HG03439 (cell line): ENCODE measurements around the gene EDIL3.
"Not testable (repeated sequence)": the region's sequence is repeated elsewhere in the genome, so short reads cannot be mapped to it uniquely, and the experiment has no call there.

Experiments used
- ATAC-seq: cut with Tn5 transposase; IDR thresholded peaks from one replicate; pipeline ENCODE4 v1.9.1; 2021; ENCODE audit warnings: mild to moderate bottlenecking, moderate library complexity; ENCODE audit not compliant: unreplicated experiment

Gene EDIL3

DNA sequence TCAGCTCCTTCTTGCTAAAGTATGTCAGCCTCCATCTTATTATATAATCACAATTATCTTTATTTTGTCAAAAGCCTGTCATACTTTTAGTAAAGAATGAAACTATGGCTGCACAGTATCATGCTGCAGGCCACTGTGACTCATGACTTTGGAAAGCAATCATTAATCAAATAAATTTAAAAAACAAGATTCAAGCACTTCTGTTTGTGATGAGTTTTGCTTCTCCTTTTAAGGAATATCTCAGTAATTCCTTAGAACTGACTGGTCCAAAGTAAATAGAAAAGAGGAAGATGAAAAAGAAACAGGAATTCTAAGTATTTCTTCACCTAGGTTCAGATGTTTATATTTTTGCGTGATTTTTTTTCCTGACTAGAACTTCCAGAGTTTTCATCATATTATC is 83.1 kb downstream of the EDIL3 start:
- ATAC-seq, result no peak

DNA sequence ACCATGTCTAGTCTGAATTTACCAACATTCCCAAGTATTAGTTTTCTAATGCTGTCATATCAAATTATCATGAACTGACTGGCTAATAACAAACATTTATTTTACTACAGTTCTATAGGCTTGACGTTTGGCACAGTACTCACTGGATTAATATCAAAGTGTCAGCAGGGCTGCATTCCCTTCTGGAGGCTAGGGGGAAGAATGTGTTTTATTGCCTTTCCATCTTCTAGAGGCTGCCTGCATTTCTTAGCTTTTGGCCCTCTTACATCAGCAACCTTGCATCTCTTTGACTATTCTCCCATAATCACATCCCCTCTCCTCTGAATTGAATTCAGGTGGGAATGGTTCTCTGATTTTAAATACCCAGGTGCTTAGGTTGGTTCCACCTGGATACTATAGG is 84.7 kb downstream of the EDIL3 start:
- ATAC-seq, result no peak

GRCh38 chr5:84298628-84299027 is 86.1 kb downstream of the EDIL3 start:
- ATAC-seq, result no peak

DNA sequence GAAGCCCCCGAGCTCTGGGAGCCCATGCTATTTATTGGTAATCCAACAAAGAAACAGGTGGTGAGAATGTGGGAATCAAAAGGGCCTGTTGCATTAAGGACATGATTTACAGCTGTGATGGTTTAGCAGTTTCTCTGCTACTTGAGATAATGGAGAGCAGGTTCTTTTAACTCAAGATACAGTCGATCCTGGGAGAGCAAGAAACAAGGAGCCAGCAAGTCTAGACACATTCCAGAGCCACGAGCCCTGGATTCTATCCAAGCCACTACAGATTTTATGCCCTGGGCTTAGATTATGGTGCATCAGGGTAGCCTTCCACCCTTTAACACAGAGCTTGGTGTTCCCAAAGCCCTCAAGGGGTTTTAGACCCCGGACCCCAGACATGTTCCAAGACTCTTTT is 87.0 kb downstream of the EDIL3 start:
- not testable (repeated sequence) for ATAC-seq

GRCh38 chr5:84292788-84293653 is 91.7 kb downstream of the EDIL3 start:
- no peak for ATAC-seq

GRCh38 chr5:84292000-84292642 is 92.6 kb downstream of the EDIL3 start:
- ATAC-seq, result no peak

DNA sequence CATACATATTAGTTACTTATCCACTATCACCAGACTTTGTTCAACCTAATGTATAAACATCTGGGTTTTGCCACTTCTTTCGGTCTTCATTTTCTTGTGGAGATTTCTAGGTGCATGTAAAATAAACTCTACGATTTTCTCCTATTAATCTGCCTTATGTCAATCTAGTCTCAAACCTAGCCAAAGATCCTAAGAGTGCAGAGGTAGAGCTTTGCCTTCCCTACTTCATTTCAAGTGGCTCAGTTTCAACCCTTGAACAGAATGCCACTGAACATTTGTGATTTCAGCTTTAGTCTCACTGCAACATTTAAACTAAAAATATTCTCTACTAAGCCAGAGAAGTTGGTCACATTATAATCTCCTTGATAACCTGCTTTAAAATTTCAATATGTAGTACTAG is 94.0 kb downstream of the EDIL3 start:
- no peak for ATAC-seq

DNA sequence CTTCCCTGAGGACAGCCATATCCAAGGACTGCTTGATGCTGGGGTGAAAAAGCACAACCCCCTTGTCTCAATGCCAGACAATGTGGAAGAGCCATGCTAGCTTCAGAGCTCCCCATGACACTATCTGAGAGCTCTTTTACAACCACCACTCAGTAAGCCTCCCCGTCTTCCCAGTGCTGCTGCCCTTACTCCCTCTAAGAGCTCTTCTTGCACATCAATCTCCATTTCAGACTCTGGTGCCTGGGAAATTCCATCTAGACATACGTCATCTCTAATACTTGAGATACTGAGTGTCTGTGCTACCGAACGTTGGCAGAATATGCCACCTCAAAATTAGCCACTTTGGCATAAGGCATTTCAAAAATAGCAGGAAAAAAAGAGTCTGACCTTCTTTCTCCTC is 94.5 kb downstream of the EDIL3 start:
- no peak for ATAC-seq

GRCh38 chr5:84287951-84288350 is 96.7 kb downstream of the EDIL3 start:
- peak; percentile 81 for ATAC-seq

- ATAC-seq, result no peak
Measured at GRCh38 chr5:84286662-84287061, 98.0 kb downstream of the EDIL3 start.

DNA sequence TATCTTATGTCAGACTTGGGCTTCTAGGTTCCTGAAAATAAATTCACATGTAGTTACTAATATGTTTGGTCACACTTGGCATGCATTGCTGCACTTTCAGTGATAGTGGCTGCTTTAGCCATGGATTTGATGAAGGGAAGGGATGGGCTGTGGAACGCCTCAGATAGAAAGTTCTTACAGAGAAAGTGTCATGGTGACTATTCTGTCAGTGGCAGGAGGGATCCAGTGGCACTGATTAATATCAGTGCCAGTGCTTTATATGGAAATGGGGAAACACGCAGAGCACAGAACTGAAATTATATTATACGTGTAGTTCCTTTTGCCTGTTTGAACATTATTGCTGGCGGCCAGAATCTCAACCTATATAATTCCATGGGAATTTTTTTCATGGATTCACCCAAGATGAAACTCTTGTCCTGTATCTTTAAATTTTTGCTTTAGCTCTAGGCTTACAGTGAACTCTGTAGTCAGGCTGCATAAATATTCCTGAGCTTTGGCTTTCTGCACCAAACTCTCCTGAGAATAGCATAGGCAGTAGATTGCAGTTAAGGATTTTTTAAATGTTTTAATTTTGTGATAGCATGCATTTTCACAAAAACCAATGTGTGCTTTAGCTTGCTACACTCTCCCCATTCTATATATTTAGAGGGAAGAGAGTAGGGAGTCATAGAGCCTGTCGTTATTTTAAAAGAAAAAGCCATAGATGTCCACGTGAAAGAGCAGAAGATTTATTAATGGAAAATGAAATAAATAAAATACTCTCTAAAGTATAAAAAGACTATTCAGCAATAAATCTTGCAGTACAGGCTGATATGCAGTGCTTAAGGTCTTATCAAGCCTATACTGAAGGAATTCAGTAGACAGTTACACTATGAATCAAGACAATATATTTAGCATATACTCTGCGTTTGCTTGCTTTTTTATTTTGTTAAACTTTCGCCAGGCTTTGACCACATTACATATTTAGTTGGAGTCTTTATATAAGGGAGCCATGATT is 98.7 kb downstream of the EDIL3 start:
- ATAC-seq, result no peak

GRCh38 chr5:84281383-84281782 is 103.3 kb downstream of the EDIL3 start:
- ATAC-seq, result no peak

DNA sequence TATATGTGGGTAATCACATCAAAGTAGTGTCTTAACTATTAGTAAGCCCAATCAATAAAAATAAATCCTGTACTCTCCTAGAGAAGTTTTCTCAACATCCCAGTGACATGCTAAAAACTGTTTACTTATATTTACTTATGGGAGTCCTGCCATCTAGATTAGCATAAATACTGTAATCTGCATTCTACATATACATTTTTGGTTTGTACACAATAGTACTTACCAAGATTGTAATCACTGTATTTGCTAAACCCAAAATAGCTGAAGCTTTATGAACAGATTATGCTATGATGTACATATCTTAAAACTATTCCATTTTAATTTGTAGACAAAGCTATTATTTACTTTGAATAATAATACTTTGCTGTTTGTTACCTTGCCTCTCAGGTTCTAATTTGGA is 105.4 kb downstream of the EDIL3 start:
- no peak for ATAC-seq

DNA sequence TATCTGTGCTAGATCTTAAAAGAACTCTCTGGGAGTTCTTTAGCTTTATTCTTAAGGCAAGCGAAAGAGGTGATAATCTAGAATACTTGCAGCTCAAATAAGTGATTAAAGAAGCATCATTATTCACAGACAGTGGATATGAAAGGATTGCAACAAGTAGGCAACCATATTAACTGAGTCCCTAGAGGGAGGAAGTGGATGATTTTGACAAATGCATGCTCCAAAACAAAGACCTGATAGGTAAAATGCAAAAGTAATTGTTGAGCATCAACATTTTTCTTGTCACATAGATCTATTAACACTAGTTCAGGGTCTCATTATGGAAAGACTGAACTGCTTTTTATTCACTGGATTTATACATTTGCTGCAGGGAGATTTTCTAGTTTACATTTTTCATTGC is 109.1 kb downstream of the EDIL3 start:
- no peak for ATAC-seq

- ATAC-seq, result no peak
Measured at GRCh38 chr5:84274585-84275468, 109.9 kb downstream of the EDIL3 start.

DNA sequence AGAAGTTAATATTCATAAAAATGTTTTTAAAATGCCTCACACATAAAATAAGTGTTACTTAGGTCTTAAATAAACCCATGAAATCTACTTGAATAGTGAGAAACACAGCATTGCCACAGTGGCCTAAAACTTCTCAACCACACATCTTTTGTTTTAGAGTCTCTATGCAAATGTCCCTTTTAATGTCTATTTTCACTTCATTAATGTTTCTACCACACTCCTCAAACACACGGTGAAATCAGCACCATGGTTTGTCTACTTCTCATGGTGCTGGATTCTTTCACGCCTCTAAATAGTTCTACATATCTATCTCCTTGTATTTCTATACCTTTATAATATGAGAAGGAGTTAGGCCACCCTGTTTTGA is 111.2 kb downstream of the EDIL3 start:
- no peak for ATAC-seq

- ATAC-seq, result no peak
Measured at GRCh38 chr5:84272771-84273516, 111.7 kb downstream of the EDIL3 start.

DNA sequence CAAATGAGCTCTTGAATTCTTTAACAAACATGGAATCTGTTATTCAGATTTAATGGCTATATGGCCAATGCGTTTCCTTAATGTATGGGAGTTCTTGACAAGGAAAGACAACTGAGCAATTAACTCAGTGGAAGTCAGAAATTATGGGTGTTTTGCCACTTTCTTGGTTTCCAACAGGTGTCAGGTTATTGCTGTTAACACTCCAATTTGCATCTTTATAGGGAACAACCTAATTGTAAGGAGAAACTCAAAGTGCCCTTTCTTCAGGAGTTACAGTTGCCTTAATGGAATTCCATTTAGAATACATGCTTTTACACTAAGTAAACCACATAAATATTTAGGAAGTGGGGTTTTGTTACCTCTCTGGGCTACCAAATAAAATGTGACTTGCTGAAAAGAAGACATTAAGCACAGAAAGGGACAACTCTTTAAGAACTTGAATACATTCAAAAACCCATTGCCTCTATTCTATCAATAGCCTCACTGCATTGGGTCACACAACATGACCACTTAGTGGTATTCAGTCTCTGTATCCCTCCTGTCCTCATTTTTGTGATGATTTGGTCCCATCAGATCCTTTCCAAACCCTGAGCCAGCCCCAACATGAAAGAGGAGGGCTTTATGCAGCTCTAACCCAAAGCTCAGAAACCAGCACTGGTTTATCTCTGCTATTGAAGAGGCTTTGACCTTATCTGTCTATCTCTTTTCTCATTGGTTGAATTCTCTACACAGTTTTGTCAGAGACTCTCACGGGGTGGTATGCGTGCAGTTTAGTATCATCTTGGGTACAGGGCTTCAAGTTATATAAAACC is 118.7 kb downstream of the EDIL3 start:
- ATAC-seq, result no peak

DNA sequence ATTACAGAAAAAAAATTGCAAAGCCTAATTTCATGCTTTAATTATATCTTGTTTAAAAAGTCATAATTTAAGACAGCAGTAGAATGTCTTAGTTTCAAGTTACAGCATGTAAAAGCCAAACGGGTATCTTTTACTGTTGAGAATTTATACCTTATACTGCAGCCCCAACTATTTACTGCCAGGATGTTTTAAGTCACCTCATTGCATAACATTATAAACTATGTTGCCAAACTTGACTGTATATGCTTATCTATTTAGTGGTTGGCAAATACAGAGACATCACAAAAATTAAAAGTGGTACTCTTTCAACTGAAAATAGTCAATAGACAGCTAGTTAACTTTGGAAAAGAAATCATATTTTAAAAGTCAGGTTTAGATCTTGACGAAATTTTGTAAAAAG is 119.5 kb downstream of the EDIL3 start:
- ATAC-seq, result no peak
